Muscle layer of duodenum (tissue), 2 donors: ENCODE results near the gene ANKS1A.

Experiments
- H3K27ac ChIP-seq: one replicate; pipeline ENCODE4 v1.7.0; 2013; ENCODE audit warnings: mild to moderate bottlenecking, low read length
- H3K27me3 ChIP-seq: one replicate; pipeline ENCODE4 v1.7.0; 2013; ENCODE audit warnings: low read depth, mild to moderate bottlenecking, control low read depth, low read length
- H3K36me3 ChIP-seq, 2 donors: one replicate each; pipeline ENCODE4 v1.7.0; 2013; ENCODE audit warnings: low read length in 2 of 2, control low read depth in 1 of 2, mild to moderate bottlenecking in 1 of 2; ENCODE audit not compliant: insufficient read depth in 2 of 2, control insufficient read depth in 1 of 2
- H3K4me1 ChIP-seq, 2 donors: one replicate each; pipeline ENCODE4 v1.7.0; 2013; ENCODE audit warnings: low read length in 2 of 2, mild to moderate bottlenecking in 2 of 2, control low read depth in 1 of 2, moderate library complexity in 1 of 2; ENCODE audit not compliant: insufficient read depth in 2 of 2, control insufficient read depth in 1 of 2
- H3K4me3 ChIP-seq, 2 donors: one replicate each; pipeline ENCODE4 v1.7.0; 2013; ENCODE audit warnings: low read length in 2 of 2, low read depth in 1 of 2, mild to moderate bottlenecking in 1 of 2
- H3K9me3 ChIP-seq, 2 donors: one replicate each; pipeline ENCODE4 v1.7.0; 2013; ENCODE audit warnings: low read length in 2 of 2, control low read depth in 1 of 2, mild to moderate bottlenecking in 1 of 2; ENCODE audit not compliant: control insufficient read depth in 1 of 2
- donor health status: healthy.

ANKS1A gene

DNA sequence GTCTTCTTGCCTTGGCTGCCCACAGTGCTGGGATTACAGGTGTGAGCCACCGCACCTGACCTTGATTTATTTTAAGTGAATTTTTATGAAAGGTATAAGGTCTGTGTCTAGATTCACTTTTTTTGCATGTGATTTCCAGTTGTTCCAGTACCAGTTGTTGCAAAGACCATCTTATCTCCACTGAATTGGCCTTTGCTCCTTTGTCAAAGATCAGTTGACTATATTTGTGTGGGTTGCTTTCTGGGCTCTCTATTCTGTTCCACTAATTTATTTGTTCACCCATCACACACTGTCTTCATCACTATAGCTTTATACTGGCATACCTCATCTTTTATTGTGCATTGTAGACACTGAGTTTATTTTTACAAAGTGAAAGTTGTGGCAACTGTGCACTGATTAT is 56.3 kb downstream of the ANKS1A start:
- Histone ChIP-seq H3K9me3 (no peaks in the 10 kb centered on the region), H3K4me3 (no peak overlapping the region), H3K27ac (no peak overlapping the region)

DNA sequence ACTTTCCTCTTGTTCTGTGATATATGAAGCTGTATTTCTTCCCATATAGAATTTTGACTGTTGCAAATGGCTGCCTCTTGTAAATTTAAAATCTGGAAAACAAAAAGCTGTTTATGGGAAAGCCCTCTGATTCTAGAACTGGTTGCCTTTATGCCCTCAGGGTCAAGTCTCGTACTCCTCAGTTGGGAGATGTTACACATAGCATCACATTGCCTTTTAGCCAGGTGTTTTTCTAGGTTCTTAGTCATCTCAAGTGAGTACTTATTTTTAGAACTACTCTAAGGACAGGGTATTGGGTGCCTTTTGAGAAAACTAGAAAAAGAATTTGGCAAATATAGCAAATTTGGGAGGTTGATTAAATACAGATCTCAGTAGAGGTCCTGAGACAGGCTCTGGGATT is 58.5 kb downstream of the ANKS1A start:
- Histone ChIP-seq H3K4me3 (no peak overlapping the region), H3K27ac (no peak overlapping the region), H3K36me3 (no peaks in the 10 kb centered on the region), H3K4me1 (no peaks in the 10 kb centered on the region), H3K9me3 (no peaks in the 10 kb centered on the region), H3K27me3 (no peaks in the 10 kb centered on the region)

More for the DNA sequence above, 56.3 kb downstream of the ANKS1A start:
- no peaks in the 10 kb centered on the region for H3K27me3 ChIP-seq
- no peaks in the 10 kb centered on the region for H3K36me3 ChIP-seq
- no peaks in the 10 kb centered on the region for H3K4me1 ChIP-seq

DNA sequence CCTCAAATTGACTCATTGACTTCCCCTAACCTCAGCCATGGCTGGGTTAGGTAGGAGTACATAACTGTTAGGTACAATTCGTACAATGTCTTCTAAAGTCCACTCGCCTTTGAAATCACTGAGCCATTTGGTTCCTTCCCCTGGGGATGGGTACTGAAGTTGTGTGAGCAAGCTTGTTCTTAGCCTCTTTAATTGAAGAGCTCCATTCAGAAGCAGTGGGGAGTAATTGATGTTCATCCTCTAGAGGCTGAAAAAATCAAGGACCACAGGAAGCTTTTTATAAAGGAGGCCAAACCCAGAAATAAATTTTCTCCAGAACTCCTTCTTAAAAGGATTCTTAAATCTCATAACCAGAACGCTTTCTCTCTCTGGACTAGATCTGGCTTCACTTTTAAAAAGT is 60.6 kb downstream of the ANKS1A start:
- no peaks in the 10 kb centered on the region for H3K36me3 ChIP-seq
- no peaks in the 10 kb centered on the region for H3K9me3 ChIP-seq
- no peaks in the 10 kb centered on the region for H3K4me1 ChIP-seq
- no peaks in the 10 kb centered on the region for H3K27me3 ChIP-seq
- no peak overlapping the region for H3K4me3 ChIP-seq
- H3K27ac ChIP-seq = no peak overlapping the region

DNA sequence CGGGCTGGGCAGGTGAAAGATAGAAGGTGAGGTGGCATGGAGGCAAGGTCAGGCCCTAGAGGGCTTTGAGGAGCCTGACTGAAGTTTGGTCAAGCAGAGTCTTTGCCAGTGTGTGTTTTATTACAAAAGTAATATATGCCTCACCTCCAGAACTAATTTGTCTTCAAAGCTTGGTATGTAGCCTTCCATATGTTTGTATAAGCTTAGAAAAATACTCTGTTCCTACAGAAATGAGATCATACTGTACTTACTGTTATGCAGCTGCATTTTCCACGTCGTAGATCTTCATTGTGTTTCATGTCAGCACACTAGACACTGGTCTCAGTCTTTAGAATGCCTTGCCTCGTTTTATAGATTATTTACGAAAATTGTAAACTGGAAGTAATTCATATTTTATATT is 61.8 kb downstream of the ANKS1A start:
- no peaks in the 10 kb centered on the region for H3K4me1 ChIP-seq
- no peak overlapping the region for H3K4me3 ChIP-seq
- H3K27me3 ChIP-seq = no peaks in the 10 kb centered on the region
- H3K27ac ChIP-seq = no peak overlapping the region
- H3K36me3 ChIP-seq = no peaks in the 10 kb centered on the region
- H3K9me3 ChIP-seq = no peaks in the 10 kb centered on the region

DNA sequence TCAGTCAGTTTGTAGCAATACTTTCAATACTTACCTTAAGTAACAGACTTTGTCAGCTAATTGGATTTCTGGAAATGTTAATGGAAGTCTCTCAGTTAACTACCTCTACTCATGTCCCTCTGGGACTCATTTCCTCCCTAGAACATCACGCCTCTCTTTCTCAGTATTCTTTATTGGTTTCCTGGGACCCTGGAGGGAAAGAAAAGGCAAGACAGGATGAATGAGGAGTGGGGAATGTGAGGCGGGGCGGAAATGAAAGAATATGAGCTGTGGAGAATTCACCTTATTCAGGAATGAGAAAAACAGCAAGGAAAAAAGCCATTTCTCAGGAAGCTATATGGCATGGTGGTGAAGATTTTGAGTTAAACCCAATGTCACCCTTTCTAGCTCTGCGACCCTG is 62.7 kb downstream of the ANKS1A start:
- no peaks in the 10 kb centered on the region for H3K9me3 ChIP-seq
- H3K4me3 ChIP-seq = no peak overlapping the region
- H3K4me1 ChIP-seq = peaks cover 0 to 5% of the 10 kb centered on the region in 2 donors
- no peaks in the 10 kb centered on the region for H3K36me3 ChIP-seq
- H3K27ac ChIP-seq = no peak overlapping the region
- H3K27me3 ChIP-seq = no peaks in the 10 kb centered on the region

DNA sequence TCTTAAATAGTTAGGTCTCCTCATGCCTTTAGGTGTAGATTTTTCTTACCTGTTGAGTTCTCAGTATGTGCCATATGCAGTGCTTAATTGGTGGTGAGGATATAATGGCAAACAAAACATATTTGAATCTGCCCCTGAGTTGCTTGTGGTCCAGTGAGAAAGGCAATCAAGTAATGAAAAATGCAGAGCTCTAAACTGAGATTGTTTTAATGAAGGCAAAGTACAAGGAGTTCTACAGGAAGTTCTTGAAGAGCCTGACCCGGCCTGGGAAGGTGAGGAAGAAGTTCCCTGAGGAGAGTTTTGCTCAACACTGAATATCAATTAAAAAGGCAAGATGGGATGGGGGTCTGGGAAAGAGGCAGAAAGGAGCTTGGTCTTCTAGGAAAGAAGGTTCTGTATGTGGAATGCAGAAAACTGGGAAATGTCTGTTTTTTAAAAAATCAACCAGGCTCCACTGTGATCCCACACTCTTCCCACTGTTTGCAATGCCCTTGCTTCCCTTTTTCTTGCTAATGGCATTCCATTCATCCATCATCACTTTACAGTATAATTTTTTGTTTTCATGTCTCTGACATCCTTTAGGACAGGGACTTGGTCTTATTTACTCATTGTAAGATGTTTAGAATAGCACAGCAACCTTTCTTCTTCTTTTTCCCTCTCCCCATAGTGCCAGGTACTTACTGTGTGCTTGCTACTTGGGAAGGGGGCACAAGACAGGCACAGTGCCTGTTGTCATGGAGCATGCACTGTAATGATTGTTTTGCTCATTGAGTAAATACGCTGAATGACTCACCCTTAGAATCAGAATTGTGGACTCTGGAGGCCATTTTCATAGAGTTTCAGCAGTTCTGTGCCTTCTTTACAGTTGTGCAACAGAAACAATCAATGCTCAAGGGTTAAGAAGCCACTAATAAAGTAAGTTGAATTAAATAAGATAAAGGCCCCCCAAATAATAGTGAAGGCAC is 64.3 kb downstream of the ANKS1A start:
- Histone ChIP-seq H3K27ac (no peak overlapping the region), H3K4me1 (peaks cover 0 to 21% of the 10 kb centered on the region in 2 donors), H3K36me3 (no peaks in the 10 kb centered on the region), H3K27me3 (no peaks in the 10 kb centered on the region), H3K4me3 (no peak overlapping the region), H3K9me3 (no peaks in the 10 kb centered on the region)

DNA sequence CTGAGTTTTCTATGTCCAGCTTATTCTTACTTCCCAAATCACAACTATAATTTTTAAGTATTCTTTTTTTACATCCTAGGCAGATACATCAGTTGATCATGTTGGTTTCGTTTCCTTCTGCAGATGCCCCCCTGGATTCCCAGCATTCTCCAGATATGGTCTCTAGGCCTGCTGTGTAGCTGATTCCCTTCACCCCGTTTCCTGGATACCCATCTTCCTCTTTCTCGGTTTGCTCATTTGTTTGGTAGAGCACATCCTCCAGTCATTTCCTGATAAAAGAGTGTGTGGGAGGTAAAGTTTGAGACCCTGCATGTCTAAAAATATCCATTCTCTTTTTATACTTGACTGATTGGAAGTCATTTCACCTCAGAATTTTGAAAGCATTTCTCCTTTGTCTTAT is 66.4 kb downstream of the ANKS1A start:
- Histone ChIP-seq H3K36me3 (no peaks in the 10 kb centered on the region), H3K27ac (no peak overlapping the region), H3K4me3 (no peak overlapping the region), H3K27me3 (no peaks in the 10 kb centered on the region), H3K4me1 (peaks cover 0 to 25% of the 10 kb centered on the region in 2 donors), H3K9me3 (no peaks in the 10 kb centered on the region)

DNA sequence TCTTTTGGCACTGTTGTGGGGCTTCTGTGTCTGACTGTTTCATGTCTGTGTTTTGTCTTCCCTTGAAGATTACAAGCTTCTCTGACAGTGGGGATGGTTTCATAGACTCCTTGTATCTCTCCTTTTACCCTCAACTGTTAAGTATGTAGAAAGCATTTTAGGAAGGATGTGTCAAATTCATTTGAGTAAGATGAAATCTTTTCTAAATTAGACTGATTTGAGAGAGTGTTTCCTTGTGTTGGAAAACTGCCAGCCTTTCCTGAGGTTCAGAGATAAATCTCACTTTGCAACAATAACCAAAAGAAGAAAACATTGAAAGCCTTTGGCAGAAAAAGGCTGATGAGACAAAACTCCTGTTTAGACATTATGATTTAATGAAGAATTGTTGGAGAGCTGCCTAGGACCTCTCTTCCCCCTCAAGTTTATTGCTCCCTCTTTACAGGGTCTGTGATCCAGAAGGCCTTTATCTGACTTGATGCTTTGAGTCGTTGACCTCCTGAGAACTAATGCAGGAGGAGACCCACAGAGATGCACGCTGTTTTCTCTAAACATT is 68.3 kb downstream of the ANKS1A start:
- Histone ChIP-seq H3K9me3 (no peaks in the 10 kb centered on the region), H3K4me1 (peaks cover 0 to 25% of the 10 kb centered on the region in 2 donors), H3K27ac (no peak overlapping the region), H3K36me3 (no peaks in the 10 kb centered on the region), H3K4me3 (no peak overlapping the region), H3K27me3 (no peaks in the 10 kb centered on the region)

DNA sequence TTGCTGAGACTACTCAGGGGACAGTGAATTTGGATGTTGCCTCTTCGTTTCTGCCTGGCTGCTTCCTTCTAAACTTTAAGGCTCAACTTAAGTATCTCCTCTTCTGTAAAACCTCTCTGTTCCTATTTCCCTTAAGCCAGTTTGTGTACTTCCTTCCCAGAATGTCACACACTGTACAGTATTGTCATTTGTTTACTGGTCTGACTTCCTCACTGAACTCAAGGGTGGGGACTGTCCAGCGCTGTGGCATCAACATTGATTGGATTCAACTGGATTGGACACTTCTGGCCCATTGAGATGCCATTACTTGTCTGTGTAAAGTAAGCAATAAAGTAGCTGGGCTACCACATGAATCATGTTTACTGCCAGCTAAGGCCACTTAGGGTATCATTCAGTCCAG is 69.7 kb downstream of the ANKS1A start:
- Histone ChIP-seq H3K9me3 (no peaks in the 10 kb centered on the region), H3K36me3 (no peaks in the 10 kb centered on the region), H3K27me3 (no peaks in the 10 kb centered on the region), H3K27ac (no peak overlapping the region), H3K4me1 (peaks cover 0 to 25% of the 10 kb centered on the region in 2 donors), H3K4me3 (no peak overlapping the region)

DNA sequence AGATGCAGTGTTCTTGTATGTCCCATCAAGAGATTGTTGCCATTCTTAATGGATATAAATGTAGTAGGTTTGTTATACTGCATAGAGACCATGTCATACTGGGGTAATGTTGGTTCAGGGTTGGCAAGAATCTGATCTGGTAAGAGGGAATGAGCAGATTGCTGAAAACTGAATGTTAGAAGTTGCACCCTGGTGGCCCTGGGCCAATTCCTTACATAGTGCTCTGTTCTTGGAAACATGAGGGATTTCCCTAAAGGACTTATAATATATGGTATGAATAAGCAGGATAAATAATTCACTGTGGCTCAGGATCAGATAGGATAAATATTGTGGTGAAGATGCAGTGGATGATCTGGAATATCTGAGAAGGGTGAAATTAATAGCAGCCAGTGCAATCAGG is 70.2 kb downstream of the ANKS1A start:
- Histone ChIP-seq H3K27ac (no peak overlapping the region), H3K36me3 (no peaks in the 10 kb centered on the region), H3K4me3 (no peak overlapping the region), H3K4me1 (peaks cover 0 to 25% of the 10 kb centered on the region in 2 donors), H3K9me3 (no peaks in the 10 kb centered on the region), H3K27me3 (no peaks in the 10 kb centered on the region)

DNA sequence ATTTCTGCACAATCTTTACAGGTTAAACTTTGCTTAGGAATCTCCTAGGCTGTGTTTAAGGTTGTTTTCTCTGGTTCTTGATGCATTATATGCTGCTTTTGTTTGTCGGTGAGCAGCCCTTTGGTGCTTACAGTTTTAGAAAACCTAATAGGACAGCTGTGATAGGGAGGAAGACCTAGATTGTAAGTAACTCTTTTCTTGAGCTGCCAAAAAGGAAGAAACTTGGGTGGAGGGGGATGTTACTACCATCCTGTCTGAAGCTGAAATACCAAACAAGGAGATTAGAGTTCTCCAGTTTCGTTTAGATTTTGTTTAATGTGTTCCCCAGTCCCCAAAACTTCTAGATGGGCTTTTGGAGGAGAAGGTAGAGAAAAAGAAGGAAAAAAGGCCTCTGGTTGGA is 72.0 kb downstream of the ANKS1A start:
- no peaks in the 10 kb centered on the region for H3K27me3 ChIP-seq
- no peaks in the 10 kb centered on the region for H3K36me3 ChIP-seq
- no peaks in the 10 kb centered on the region for H3K9me3 ChIP-seq
- no peak overlapping the region for H3K27ac ChIP-seq
- H3K4me3 ChIP-seq = no peak overlapping the region
- H3K4me1 ChIP-seq = peaks cover 0 to 25% of the 10 kb centered on the region in 2 donors
